Measurements from ENCODE around the gene NAP1L1.

The NAP1L1 gene

GRCh38 chr12:76010732-76011458, 73.6 kb downstream of the NAP1L1 start:
- TF ChIP-seq ZNF274 (IDR thresholded peaks at IDR 0.05; ENCODE audit: low read depth, low read length): no peak
- H3K4me3 ChIP-seq (ENCODE audit: low read length): no peak overlapping the region

- TF ChIP-seq ZNF274 (IDR thresholded peaks at IDR 0.05; ENCODE audit: low read depth, low read length): no peak
- H3K4me3 ChIP-seq (ENCODE audit: low read length): no peak overlapping the region
These were observed 76.1 kb downstream of the NAP1L1 start for GRCh38 chr12:76008428-76008827.

- no peak overlapping the region for H3K4me3 ChIP-seq (ENCODE audit: low read length)
- TF ChIP-seq ZNF274 (IDR thresholded peaks at IDR 0.05; ENCODE audit: low read depth, low read length): no peak
These were observed 76.8 kb downstream of the NAP1L1 start for GRCh38 chr12:76007640-76008039.

- H3K4me3 ChIP-seq (ENCODE audit: low read length): no peak overlapping the region
These were observed 78.2 kb downstream of the NAP1L1 start for GRCh38 chr12:76006028-76006925.

GRCh38 chr12:76003355-76003638, 81.2 kb downstream of the NAP1L1 start:
- TF ChIP-seq ZNF274 (IDR thresholded peaks at IDR 0.05; ENCODE audit: low read depth, low read length): no peak
- H3K4me3 ChIP-seq (ENCODE audit: low read length): no peak overlapping the region

More at GRCh38 chr12:76006028-76006925, 78.2 kb downstream of the NAP1L1 start:
- TF ChIP-seq ZNF274 (IDR thresholded peaks at IDR 0.05; ENCODE audit: low read depth, low read length): no peak

DNA sequence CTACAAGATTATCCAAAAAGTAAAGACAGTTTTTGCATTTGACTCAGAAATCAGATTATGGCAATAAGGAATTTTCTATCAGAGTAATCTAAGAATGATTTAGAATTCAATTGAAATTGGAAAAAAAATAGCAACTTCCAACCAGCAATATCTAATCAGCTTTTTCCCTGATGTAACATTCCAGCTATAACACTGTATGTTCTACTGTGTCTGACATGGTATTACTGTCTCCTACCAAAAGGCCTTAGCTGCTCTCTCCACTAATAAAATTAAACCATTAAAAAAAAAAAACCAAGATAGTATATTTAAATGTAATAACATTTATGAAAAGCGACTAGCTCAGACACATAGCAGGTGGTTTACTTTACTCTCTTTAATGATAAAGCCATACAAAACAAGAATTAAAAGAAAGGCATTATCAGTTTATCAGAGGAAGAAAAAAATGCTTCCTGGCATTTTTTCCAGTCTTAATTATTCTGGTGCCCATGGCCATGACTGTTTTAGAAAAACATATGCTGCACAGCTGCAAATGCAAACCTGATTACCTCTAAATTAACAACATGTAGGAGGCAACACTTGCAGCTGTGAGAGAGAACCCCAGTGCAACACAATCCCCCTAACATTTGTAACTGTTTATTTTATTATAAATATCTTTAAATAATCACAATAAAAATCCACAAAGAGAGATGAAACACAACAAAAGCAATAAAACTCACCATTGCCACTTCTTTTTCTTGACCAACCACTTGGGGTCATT, 81.7 kb downstream of the NAP1L1 start:
- no peak for TF ChIP-seq ZNF274 (IDR thresholded peaks at IDR 0.05; ENCODE audit: low read depth, low read length)
- no peak overlapping the region for H3K4me3 ChIP-seq (ENCODE audit: low read length)

DNA sequence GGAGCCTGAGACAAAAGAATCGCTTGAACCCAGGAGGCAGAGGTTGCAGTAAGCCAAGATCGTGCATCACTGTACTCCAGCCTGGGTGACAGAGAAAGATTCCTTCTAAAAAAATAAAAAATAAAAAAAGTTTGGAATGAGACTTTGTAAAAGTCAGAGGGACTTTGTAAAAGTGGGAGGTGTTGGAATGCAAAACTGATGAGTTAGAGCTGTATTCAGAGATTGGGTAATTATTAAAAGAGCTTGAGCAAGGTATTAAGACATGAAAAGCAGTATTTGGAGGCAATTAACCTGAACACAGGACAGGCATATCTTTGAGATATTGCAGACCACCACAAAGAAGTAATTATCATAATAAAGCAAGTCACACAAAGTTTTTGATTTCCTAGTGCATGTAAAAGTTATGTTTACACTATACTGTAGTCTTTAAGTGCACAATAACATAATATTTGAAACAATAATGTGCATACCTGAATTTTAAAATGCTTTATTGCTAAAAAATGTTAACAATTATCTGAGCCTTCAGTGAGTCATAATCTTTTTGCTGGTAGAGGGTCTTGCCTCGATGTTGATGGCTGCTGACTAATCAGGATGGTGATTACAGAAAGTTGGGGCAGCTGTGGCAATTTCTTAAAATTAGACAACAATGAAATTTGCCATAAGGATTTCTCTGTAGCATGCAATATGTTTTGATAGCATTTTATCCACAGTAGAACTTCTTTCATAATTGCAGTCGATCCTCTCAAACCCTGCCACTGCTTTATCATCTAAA, 86.0 kb downstream of the NAP1L1 start:
- H3K4me3 ChIP-seq (ENCODE audit: low read length): no peak overlapping the region
- no peak for TF ChIP-seq ZNF274 (IDR thresholded peaks at IDR 0.05; ENCODE audit: low read depth, low read length)

DNA sequence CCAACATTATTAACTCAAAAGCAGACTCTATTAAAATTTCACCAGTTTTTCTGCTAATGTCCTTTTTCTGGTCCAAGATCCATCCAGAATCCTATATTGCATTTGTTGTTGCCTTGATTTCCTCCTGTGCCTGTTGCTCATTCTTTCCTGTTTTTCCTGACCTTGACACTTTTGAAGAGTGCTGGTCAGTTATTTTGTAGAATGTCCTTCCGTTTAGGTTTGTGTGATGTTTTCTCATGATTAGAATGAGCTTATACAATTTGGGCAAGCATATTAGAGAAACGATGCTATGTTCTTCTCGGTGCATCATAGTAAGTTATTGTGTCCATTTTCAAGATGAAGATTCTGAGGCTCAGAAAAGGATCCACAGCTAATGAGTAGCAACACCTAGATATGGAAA, 86.8 kb downstream of the NAP1L1 start:
- TF ChIP-seq ZNF274 (IDR thresholded peaks at IDR 0.05; ENCODE audit: low read depth, low read length): no peak
- H3K4me3 ChIP-seq (ENCODE audit: low read length): no peak overlapping the region

GRCh38 chr12:75996861-75997447, 87.5 kb downstream of the NAP1L1 start:
- no peak for TF ChIP-seq ZNF274 (IDR thresholded peaks at IDR 0.05; ENCODE audit: low read depth, low read length)
- no peak overlapping the region for H3K4me3 ChIP-seq (ENCODE audit: low read length)

- TF ChIP-seq ZNF274 (IDR thresholded peaks at IDR 0.05; ENCODE audit: low read depth, low read length): no peak
- H3K4me3 ChIP-seq (ENCODE audit: low read length): no peak overlapping the region
These were observed 88.8 kb downstream of the NAP1L1 start for GRCh38 chr12:75995691-75996090.

GRCh38 chr12:75994069-75994740, 90.3 kb downstream of the NAP1L1 start:
- no peak overlapping the region for H3K4me3 ChIP-seq (ENCODE audit: low read length)
- no peak for TF ChIP-seq ZNF274 (IDR thresholded peaks at IDR 0.05; ENCODE audit: low read depth, low read length)

- no peak overlapping the region for H3K4me3 ChIP-seq (ENCODE audit: low read length)
- no peak for TF ChIP-seq ZNF274 (IDR thresholded peaks at IDR 0.05; ENCODE audit: low read depth, low read length)
These were observed 92.7 kb downstream of the NAP1L1 start for GRCh38 chr12:75991753-75992152.
